Measurements from ENCODE around the gene TPSG1. TPM values are rescaled to one million over a fixed set of nuclear protein-coding genes. Genes with fewer than 3 reads are reported as not detected.
A peak's percentile ranks its signal among the peaks of the same experiment; 100 is the strongest.
"Not testable (repeated sequence)": the region's sequence is repeated elsewhere in the genome, so short reads cannot be mapped to it uniquely, and the experiment has no call there.

The TPSG1 gene
- total and polyA plus RNA-seq, 2 experiments from 2014 or later, result 0.81 TPM; not detected in 1

DNA sequence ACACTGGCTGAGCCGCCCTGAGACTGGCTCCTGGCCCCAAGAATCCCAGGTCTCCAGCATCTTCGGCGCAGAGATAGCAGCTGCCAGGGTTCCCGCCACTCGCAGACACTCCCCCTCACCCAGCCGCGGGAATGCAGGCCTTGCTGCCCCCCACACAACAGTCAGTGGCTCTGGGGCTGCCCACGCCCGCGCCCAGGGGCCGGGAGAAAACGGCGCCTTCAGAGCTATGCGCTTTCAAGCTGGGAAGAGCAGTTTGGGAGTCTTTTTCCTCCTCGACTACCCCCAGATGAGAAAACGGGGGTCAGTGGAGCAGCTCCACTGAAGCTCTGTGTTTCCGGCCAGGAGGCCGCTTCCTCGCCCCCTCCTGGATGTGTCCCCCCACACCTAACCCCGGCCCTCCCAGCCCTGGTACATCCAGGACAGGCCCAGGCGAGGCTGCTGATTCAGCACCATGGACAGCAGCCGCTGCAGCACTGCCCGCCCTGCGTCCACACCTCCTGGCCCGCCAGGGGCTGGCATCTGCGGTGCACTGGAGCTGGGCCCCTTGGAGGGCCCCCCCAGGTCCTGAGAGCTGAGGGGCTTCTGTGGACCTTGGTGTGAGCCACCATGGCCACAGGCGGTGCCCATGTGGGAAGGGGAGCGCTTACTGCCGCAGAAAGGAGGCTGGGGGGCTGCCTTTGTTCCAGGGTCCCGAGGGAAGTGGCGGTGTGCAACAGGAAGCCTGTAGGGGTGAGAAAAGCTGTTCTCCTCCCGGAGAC lies 36.5 kb downstream of the TPSG1 start:
- Histone ChIP-seq H3K79me2 (replicated peaks; ENCODE audit: insufficient read depth) (no peaks in the 10 kb centered on the region; the same call in 1 of the 2 replicates), H3K27me3 (ENCODE audit: insufficient read depth) (no peaks in the 10 kb centered on the region), H3K4me2 (no peak overlapping the region), H3K4me3 (no peak overlapping the region), H3K36me3 (ENCODE audit: insufficient read depth) (no peaks in the 10 kb centered on the region), H4K20me1 (replicated peaks; ENCODE audit: insufficient read depth) (peaks cover 4% of the 10 kb centered on the region), H3F3A (replicated peaks; ENCODE audit: low read depth) (no peaks in the 10 kb centered on the region), H3K27ac (ENCODE audit: low read depth) (no peak overlapping the region), H3K9me2 (ENCODE audit: insufficient read depth) (no peaks in the 10 kb centered on the region), H2AFZ (no peak overlapping the region), H3K4me1 (ENCODE audit: insufficient read depth) (no peaks in the 10 kb centered on the region)
- H3K36me3 Mint-ChIP-seq (ENCODE audit: low read depth), result no peaks in the 10 kb centered on the region
- TF ChIP-seq, protein P1, sequence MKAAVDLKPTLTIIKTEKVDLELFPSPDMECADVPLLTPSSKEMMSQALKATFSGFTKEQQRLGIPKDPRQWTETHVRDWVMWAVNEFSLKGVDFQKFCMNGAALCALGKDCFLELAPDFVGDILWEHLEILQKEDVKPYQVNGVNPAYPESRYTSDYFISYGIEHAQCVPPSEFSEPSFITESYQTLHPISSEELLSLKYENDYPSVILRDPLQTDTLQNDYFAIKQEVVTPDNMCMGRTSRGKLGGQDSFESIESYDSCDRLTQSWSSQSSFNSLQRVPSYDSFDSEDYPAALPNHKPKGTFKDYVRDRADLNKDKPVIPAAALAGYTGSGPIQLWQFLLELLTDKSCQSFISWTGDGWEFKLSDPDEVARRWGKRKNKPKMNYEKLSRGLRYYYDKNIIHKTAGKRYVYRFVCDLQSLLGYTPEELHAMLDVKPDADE (IDR thresholded peaks at IDR 0.05), result no peak
- TF ChIP-seq CREB1 (CRISPR knock-in tag; IDR thresholded peaks at IDR 0.05; ENCODE audit: low read depth) (no peak), NANOG (IDR thresholded peaks at IDR 0.05; ENCODE audit: borderline replicate concordance) (no peak), ZNF331 (CRISPR knock-in tag; IDR thresholded peaks at IDR 0.05; ENCODE audit: low read depth) (no peak), JUNB (IDR thresholded peaks at IDR 0.05; ENCODE audit: unreplicated experiment) (no peak)
- TF ChIP-seq, protein P2, sequence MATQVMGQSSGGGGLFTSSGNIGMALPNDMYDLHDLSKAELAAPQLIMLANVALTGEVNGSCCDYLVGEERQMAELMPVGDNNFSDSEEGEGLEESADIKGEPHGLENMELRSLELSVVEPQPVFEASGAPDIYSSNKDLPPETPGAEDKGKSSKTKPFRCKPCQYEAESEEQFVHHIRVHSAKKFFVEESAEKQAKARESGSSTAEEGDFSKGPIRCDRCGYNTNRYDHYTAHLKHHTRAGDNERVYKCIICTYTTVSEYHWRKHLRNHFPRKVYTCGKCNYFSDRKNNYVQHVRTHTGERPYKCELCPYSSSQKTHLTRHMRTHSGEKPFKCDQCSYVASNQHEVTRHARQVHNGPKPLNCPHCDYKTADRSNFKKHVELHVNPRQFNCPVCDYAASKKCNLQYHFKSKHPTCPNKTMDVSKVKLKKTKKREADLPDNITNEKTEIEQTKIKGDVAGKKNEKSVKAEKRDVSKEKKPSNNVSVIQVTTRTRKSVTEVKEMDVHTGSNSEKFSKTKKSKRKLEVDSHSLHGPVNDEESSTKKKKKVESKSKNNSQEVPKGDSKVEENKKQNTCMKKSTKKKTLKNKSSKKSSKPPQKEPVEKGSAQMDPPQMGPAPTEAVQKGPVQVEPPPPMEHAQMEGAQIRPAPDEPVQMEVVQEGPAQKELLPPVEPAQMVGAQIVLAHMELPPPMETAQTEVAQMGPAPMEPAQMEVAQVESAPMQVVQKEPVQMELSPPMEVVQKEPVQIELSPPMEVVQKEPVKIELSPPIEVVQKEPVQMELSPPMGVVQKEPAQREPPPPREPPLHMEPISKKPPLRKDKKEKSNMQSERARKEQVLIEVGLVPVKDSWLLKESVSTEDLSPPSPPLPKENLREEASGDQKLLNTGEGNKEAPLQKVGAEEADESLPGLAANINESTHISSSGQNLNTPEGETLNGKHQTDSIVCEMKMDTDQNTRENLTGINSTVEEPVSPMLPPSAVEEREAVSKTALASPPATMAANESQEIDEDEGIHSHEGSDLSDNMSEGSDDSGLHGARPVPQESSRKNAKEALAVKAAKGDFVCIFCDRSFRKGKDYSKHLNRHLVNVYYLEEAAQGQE (IDR thresholded peaks at IDR 0.05; ENCODE audit: unreplicated experiment), result peak; percentile 99
- peaks cover 9% of the 10 kb centered on the region for H3K27me3 Mint-ChIP-seq (ENCODE audit: insufficient read depth, low read depth, poor library complexity)
- peak; percentile 89 for ATAC-seq
- peaks cover 3% of the 10 kb centered on the region; the same call in 1 of the 3 replicates for H3K4me1 Mint-ChIP-seq
- H3K27ac Mint-ChIP-seq, result no peak overlapping the region
- DNase-seq (ENCODE audit: low spot score), result peak; percentile 78
- H3K4me3 Mint-ChIP-seq, result no peak overlapping the region
- no peaks in the 10 kb centered on the region for H3K9me3 Mint-ChIP-seq

DNA sequence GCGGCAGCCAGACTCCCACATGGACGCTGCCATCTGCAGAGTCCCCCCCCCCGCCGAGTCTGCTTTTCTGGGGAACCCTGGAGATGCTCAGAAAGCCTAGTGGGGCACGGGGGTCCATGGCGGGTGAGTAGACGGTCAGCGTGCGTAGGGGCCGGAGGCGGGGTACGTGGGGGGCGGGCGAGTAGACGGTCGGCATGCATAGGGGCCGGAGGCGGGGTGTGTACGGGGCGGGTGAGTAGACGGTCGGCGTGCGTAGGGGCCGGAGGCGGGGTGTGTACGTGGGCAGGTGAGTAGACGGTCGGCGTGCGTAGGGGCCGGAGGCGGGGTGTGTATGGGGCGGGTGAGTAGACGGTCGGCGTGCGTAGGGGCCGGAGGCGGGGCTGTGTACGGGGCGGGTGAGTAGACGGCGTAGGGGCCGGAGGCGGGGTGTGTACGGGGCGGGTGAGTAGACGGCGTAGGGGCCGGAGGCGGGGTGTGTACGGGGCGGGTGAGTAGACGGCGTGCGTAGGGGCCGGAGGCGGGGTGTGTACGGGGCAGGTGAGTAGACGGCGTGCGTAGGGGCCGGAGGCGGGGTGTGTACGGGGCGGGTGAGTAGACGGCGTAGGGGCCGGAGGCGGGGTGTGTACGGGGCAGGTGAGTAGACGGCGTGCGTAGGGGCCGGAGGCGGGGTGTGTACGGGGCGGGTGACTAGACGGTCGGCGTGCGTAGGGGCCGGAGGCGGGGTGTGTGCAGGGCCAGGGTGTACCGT lies 39.4 kb downstream of the TPSG1 start:
- H3K9me2 ChIP-seq (ENCODE audit: insufficient read depth); H3K36me3 ChIP-seq (ENCODE audit: insufficient read depth); H3K4me1 ChIP-seq (ENCODE audit: insufficient read depth); H3K4me3 ChIP-seq; H3K9me3 Mint-ChIP-seq; H3K27me3 ChIP-seq (ENCODE audit: insufficient read depth); H3K36me3 Mint-ChIP-seq (ENCODE audit: low read depth); H3K4me1 Mint-ChIP-seq; H3K79me2 ChIP-seq (replicated peaks; ENCODE audit: insufficient read depth); H3F3A ChIP-seq (replicated peaks; ENCODE audit: low read depth); H2AFZ ChIP-seq; H3K4me2 ChIP-seq; H3K27me3 Mint-ChIP-seq (ENCODE audit: insufficient read depth, low read depth, poor library complexity); H3K27ac Mint-ChIP-seq; H3K4me3 Mint-ChIP-seq; H4K20me1 ChIP-seq (replicated peaks; ENCODE audit: insufficient read depth); ATAC-seq; H3K27ac ChIP-seq (ENCODE audit: low read depth); DNase-seq (ENCODE audit: low spot score): not testable (repeated sequence)

Measured in GM23338 (cell line).